Fibroblast of mammary gland (primary cell): ENCODE measurements around the gene ZNF775.

Source experiments
- DNase-seq: peaks from one replicate; pipeline ENCODE4 v3.0.0-alpha.2; 2010; ENCODE audit warnings: low read depth
- H3K4me3 ChIP-seq: 2 replicates; pipeline ENCODE4 v1.5.1; 2011; ENCODE audit warnings: low read depth, mild to moderate bottlenecking, low read length, moderate library complexity; ENCODE audit not compliant: control insufficient read depth
- TF ChIP-seq, protein P1 (sequence below): conservative IDR thresholded peaks from 2 replicates; pipeline ENCODE4 v1.5.1; 2011; ENCODE audit warnings: low read depth, low read length, inconsistent platforms; ENCODE audit not compliant: control insufficient read depth, insufficient read depth

Gene ZNF775

DNA sequence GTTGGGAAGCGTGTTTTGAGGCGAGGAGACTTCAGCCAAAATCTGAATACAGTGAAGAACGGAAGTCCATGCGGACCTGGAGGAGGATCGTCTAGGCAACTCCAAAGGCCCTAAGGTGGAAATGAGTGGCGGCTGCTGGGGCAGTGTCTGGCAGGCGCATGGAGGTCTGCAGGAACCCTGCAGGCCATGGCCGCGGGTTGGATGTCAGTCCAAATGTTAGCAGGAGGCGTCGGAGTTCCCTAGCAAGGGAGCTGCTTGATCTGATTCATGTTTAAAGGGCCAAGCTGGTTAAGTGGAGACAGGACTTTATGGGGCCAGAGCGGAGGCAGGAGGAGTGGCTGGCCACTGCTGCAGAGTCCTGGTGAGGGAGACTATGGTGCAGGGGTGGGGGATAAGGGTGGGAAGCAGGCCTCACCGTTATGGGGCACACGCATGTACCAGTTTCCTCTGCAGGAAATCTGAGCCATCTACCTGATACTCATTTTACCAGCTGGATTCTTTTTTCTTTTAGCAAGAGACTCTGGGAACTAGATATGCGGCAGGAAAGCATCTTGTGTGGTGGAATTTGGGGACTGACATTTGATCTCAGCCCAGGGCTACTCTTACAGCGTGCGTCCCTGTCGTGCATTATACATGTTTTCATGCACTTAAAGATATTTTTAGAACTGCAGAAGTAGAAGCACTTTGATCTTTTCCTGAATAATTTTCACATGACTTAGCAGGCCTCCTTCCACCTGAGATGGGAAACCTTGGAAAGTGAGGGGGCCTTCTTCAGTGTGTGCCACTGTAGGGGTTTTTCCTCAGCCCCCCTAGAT is 17.1 kb upstream of the ZNF775 start:
- TF ChIP-seq, protein P1, sequence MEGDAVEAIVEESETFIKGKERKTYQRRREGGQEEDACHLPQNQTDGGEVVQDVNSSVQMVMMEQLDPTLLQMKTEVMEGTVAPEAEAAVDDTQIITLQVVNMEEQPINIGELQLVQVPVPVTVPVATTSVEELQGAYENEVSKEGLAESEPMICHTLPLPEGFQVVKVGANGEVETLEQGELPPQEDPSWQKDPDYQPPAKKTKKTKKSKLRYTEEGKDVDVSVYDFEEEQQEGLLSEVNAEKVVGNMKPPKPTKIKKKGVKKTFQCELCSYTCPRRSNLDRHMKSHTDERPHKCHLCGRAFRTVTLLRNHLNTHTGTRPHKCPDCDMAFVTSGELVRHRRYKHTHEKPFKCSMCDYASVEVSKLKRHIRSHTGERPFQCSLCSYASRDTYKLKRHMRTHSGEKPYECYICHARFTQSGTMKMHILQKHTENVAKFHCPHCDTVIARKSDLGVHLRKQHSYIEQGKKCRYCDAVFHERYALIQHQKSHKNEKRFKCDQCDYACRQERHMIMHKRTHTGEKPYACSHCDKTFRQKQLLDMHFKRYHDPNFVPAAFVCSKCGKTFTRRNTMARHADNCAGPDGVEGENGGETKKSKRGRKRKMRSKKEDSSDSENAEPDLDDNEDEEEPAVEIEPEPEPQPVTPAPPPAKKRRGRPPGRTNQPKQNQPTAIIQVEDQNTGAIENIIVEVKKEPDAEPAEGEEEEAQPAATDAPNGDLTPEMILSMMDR, result no peak
- H3K4me3 ChIP-seq, result no peak overlapping the region
- DNase-seq, result no peak

GRCh38 chr7:150363370-150363769 is 15.8 kb upstream of the ZNF775 start:
- TF ChIP-seq, protein P1, result no peak
- no peak overlapping the region for H3K4me3 ChIP-seq
- DNase-seq, result no peak

DNA sequence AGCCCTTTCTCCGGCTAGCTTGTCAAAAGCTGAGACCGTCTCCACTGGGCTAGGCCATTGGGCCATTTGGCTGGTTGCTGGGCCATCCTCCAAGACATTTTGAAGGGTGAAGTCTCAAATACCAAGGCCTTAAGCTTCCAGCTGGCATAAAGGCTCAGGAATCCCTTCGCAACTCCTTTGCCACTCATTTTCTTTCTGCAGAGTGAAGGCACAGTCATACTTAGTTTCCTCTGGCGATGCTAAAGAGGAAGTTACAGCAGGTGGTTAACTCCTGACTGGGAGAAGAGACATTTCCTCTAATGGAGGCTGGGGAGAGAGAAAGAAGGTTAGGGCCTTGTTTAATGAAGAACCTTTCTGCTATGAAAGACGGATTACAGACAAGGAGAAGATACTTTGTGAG is 15.3 kb upstream of the ZNF775 start:
- TF ChIP-seq, protein P1, result no peak
- no peak for DNase-seq
- no peak overlapping the region for H3K4me3 ChIP-seq

DNA sequence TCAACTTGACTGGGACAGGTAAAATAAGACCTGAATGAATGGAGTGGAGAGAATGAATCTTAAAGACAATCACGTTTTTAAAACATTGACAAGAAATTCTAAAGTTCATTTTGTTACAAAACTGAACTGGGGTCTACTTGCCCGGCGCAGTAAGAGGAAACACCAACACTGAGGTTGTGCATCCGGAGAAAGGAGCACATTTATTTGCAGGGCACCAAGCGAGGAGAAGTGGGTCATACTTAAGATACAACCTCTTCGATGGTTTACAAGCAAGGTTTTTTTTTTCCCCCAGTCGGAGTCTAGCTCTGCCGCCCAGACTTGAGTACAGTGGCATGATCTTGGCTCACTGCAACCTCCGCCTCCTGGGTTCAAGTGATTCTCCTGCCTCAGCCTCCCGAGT is 13.9 kb upstream of the ZNF775 start:
- TF ChIP-seq, protein P1, result no peak
- DNase-seq, result no peak
- no peak overlapping the region for H3K4me3 ChIP-seq

- H3K4me3 ChIP-seq, result no peak overlapping the region
- DNase-seq, result no peak
- TF ChIP-seq, protein P1, result no peak
Observed at GRCh38 chr7:150365673-150366398, 13.3 kb upstream of the ZNF775 start.

DNA sequence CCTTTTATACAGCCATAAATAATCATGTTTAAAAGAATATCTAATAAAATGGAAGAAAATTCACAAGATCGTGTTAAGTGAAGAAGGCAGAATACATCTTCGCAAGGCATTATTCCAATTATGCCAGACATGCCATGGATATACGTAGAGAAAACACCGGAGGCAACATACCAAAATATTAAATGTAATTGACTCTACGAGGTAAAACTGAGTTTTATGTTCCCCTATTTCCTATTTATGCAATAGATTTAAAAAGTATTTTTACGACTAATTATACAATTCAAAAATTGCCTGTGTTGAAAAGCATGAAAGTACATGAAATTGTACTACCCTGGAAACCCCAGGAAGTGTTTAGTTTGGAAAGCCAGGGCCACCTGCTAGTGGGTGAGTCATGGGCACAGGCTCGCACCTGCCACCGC is 11.4 kb upstream of the ZNF775 start:
- peak overlapping the region; percentile 86 for H3K4me3 ChIP-seq
- TF ChIP-seq, protein P1, result no peak
- DNase-seq, result peak; percentile 36
